Trophoblast cell (in vitro differentiated cells and primary cell): ENCODE results near the gene CADM2.
"Not testable (repeated sequence)": the region's sequence is repeated elsewhere in the genome, so short reads cannot be mapped to it uniquely, and the experiment has no call there.

Experiments used
- DNase-seq, 2 donors: peaks; one replicate each; pipeline ENCODE4 v3.0.0-alpha.2; 2016
- H2AFZ ChIP-seq: 2 replicates; pipeline ENCODE4 v1.6.1; 2013; ENCODE audit warnings: low read length, moderate library complexity, mild to moderate bottlenecking; ENCODE audit not compliant: insufficient read depth, poor library complexity
- H2AK5ac ChIP-seq: 2 replicates; pipeline ENCODE4 v1.6.1; 2013; ENCODE audit warnings: mild to moderate bottlenecking, low read length
- H2BK120ac ChIP-seq: 2 replicates; pipeline ENCODE4 v1.6.1; 2013; ENCODE audit warnings: low read length, mild to moderate bottlenecking, moderate library complexity; ENCODE audit not compliant: insufficient read depth, poor library complexity
- H2BK12ac ChIP-seq: 2 replicates; pipeline ENCODE4 v1.6.1; 2013; ENCODE audit warnings: mild to moderate bottlenecking, low read length, moderate library complexity
- H2BK5ac ChIP-seq: 2 replicates; pipeline ENCODE4 v1.6.1; 2013; ENCODE audit warnings: low read length, low read depth, moderate library complexity, mild to moderate bottlenecking; ENCODE audit not compliant: poor library complexity
- H3K14ac ChIP-seq: 2 replicates; pipeline ENCODE4 v1.6.1; 2013; ENCODE audit warnings: mild to moderate bottlenecking, low read length
- H3K18ac ChIP-seq: 2 replicates; pipeline ENCODE4 v1.6.1; 2013; ENCODE audit warnings: mild to moderate bottlenecking, low read length
- H3K23ac ChIP-seq: 2 replicates; pipeline ENCODE4 v1.6.1; 2013; ENCODE audit warnings: low read length
- H3K27ac ChIP-seq: 2 replicates; pipeline ENCODE4 v1.5.1; 2013; ENCODE audit warnings: low read depth, mild to moderate bottlenecking, inconsistent platforms, low read length, moderate library complexity
- H3K27me3 ChIP-seq: 2 replicates; pipeline ENCODE4 v1.6.1; 2013; ENCODE audit warnings: inconsistent platforms, mild to moderate bottlenecking, low read length, moderate library complexity; ENCODE audit not compliant: insufficient read depth
- H3K36me3 ChIP-seq, 2 experiments: 1 replicate in 1 of 2; 2 replicates in 1 of 2; pipeline ENCODE4 v1.6.1; 2013; ENCODE audit warnings: low read length in 2 of 2, mild to moderate bottlenecking in 2 of 2, moderate library complexity in 1 of 2; ENCODE audit not compliant: insufficient read depth in 2 of 2, control insufficient read depth in 1 of 2
- H3K4ac ChIP-seq: 2 replicates; pipeline ENCODE4 v1.6.1; 2013; ENCODE audit warnings: low read depth, mild to moderate bottlenecking, low read length, moderate library complexity
- H3K4me1 ChIP-seq, 2 experiments: 1 replicate in 1 of 2; 2 replicates in 1 of 2; pipeline ENCODE4 v1.6.1; 2013; ENCODE audit warnings: low read length in 2 of 2, mild to moderate bottlenecking in 2 of 2, moderate library complexity in 1 of 2; ENCODE audit not compliant: insufficient read depth in 2 of 2, control insufficient read depth in 1 of 2
- H3K4me2 ChIP-seq: 2 replicates; pipeline ENCODE4 v1.6.1; 2013; ENCODE audit warnings: inconsistent platforms, mild to moderate bottlenecking, low read length, moderate library complexity
- H3K4me3 ChIP-seq: 2 replicates; pipeline ENCODE4 v1.5.1; 2013; ENCODE audit warnings: mild to moderate bottlenecking, low read depth, low read length, inconsistent platforms
- H3K79me1 ChIP-seq: one replicate; pipeline ENCODE4 v1.6.1; 2013; ENCODE audit warnings: low read length
- H3K79me2 ChIP-seq: 2 replicates; pipeline ENCODE4 v1.6.1; 2013; ENCODE audit warnings: low read length, mild to moderate bottlenecking; ENCODE audit not compliant: control insufficient read depth, insufficient read depth, poor library complexity
- H3K9ac ChIP-seq: 2 replicates; pipeline ENCODE4 v1.6.1; 2013; ENCODE audit warnings: mild to moderate bottlenecking, low read length
- H3K9me3 ChIP-seq: 2 replicates; pipeline ENCODE4 v1.6.1; 2013; ENCODE audit warnings: low read depth, mild to moderate bottlenecking, control low read depth, inconsistent platforms, low read length; ENCODE audit not compliant: insufficient read depth
- H4K12ac ChIP-seq: 2 replicates; pipeline ENCODE4 v1.6.1; 2013; ENCODE audit warnings: low read depth, mild to moderate bottlenecking, low read length, moderate library complexity
- H4K8ac ChIP-seq: 2 replicates; pipeline ENCODE4 v1.6.1; 2013; ENCODE audit warnings: low read depth, mild to moderate bottlenecking, low read length, moderate library complexity
- H4K91ac ChIP-seq: one replicate; pipeline ENCODE4 v1.6.1; 2013; ENCODE audit warnings: low read depth, mild to moderate bottlenecking, low read length, moderate library complexity
- WGBS: extraction: QIAGEN DNeasy Blood & Tissue Kit; methylation state at CpG from one replicate; pipeline ENCODE4 v1.1.7; 2013; ENCODE audit warnings: missing lambda C conversion rate; ENCODE audit not compliant: insufficient read length, insufficient coverage; ENCODE audit errors: extremely low coverage; 5-methylcytosine and 5-hydroxymethylcytosine counted together

CADM2 gene

GRCh38 chr3:85708325-85708724 lies 749.5 kb downstream of the CADM2 start:
- H3K79me2 ChIP-seq, H2BK120ac ChIP-seq, H3K4ac ChIP-seq, H2AK5ac ChIP-seq, H3K4me1 ChIP-seq, H3K18ac ChIP-seq, H2BK5ac ChIP-seq, H3K36me3 ChIP-seq, H4K12ac ChIP-seq, H3K14ac ChIP-seq, H2BK12ac ChIP-seq, H3K9me3 ChIP-seq, H2AFZ ChIP-seq, H3K79me1 ChIP-seq, H3K9ac ChIP-seq, H3K27me3 ChIP-seq, H3K23ac ChIP-seq, H3K27ac ChIP-seq, DNase-seq, H4K91ac ChIP-seq, H3K4me3 ChIP-seq, H4K8ac ChIP-seq, H3K4me2 ChIP-seq: not testable (repeated sequence)
- no CpG with 5 or more reads among the region's 1 CpG for WGBS

GRCh38 chr3:85709346-85709892 lies 750.6 kb downstream of the CADM2 start:
- no peak overlapping the region for H3K4ac ChIP-seq
- no peak overlapping the region for H3K4me2 ChIP-seq
- H3K4me3 ChIP-seq = no peak overlapping the region
- H3K4me1 ChIP-seq = no peaks in the 10 kb centered on the region
- no peaks in the 10 kb centered on the region for H3K36me3 ChIP-seq
- H2AFZ ChIP-seq = no peak overlapping the region
- no peak overlapping the region for H4K12ac ChIP-seq
- no peak overlapping the region for H2BK12ac ChIP-seq
- no peak for DNase-seq
- no peak overlapping the region for H3K14ac ChIP-seq
- H4K91ac ChIP-seq = no peak overlapping the region
- no peaks in the 10 kb centered on the region for H3K9me3 ChIP-seq
- H4K8ac ChIP-seq = no peak overlapping the region
- H3K9ac ChIP-seq = no peak overlapping the region
- H2BK5ac ChIP-seq = no peak overlapping the region
- H3K79me1 ChIP-seq = no peaks in the 10 kb centered on the region
- H2BK120ac ChIP-seq = no peak overlapping the region
- no peaks in the 10 kb centered on the region for H3K27me3 ChIP-seq
- H3K79me2 ChIP-seq = no peaks in the 10 kb centered on the region
- no peak overlapping the region for H3K18ac ChIP-seq
- no CpG with 5 or more reads among the region's 2 CpGs for WGBS
- no peak overlapping the region for H2AK5ac ChIP-seq
- H3K27ac ChIP-seq = no peak overlapping the region
- no peak overlapping the region for H3K23ac ChIP-seq

GRCh38 chr3:85710490-85710889 lies 751.7 kb downstream of the CADM2 start:
- no peak overlapping the region for H2AK5ac ChIP-seq
- H3K4me1 ChIP-seq = no peaks in the 10 kb centered on the region
- no peak for DNase-seq
- no peaks in the 10 kb centered on the region for H3K36me3 ChIP-seq
- no peak overlapping the region for H2BK5ac ChIP-seq
- no CpG with 5 or more reads among the region's 2 CpGs for WGBS
- H3K23ac ChIP-seq = no peak overlapping the region
- no peak overlapping the region for H3K9ac ChIP-seq
- H3K18ac ChIP-seq = no peak overlapping the region
- H4K12ac ChIP-seq = no peak overlapping the region
- no peaks in the 10 kb centered on the region for H3K27me3 ChIP-seq
- no peak overlapping the region for H2BK120ac ChIP-seq
- no peak overlapping the region for H4K91ac ChIP-seq
- H2AFZ ChIP-seq = no peak overlapping the region
- no peak overlapping the region for H3K14ac ChIP-seq
- H3K4ac ChIP-seq = no peak overlapping the region
- H3K79me1 ChIP-seq = no peaks in the 10 kb centered on the region
- H2BK12ac ChIP-seq = no peak overlapping the region
- H3K4me2 ChIP-seq = no peak overlapping the region
- no peak overlapping the region for H3K27ac ChIP-seq
- H3K9me3 ChIP-seq = no peaks in the 10 kb centered on the region
- H3K79me2 ChIP-seq = no peaks in the 10 kb centered on the region
- no peak overlapping the region for H4K8ac ChIP-seq
- no peak overlapping the region for H3K4me3 ChIP-seq

- no peak overlapping the region for H4K12ac ChIP-seq
- H3K79me2 ChIP-seq = no peaks in the 10 kb centered on the region
- no peak overlapping the region for H4K8ac ChIP-seq
- H2BK120ac ChIP-seq = no peak overlapping the region
- no peak overlapping the region for H3K9ac ChIP-seq
- no peak overlapping the region for H3K4ac ChIP-seq
- H3K4me1 ChIP-seq = no peaks in the 10 kb centered on the region
- H3K4me3 ChIP-seq = peak overlapping the region; percentile 2
- DNase-seq = no peak
- no peak overlapping the region for H3K4me2 ChIP-seq
- peaks cover 5% of the 10 kb centered on the region for H3K9me3 ChIP-seq
- no peak overlapping the region for H3K23ac ChIP-seq
- H2AFZ ChIP-seq = no peak overlapping the region
- H3K27me3 ChIP-seq = no peaks in the 10 kb centered on the region
- WGBS = no CpG with 5 or more reads among the region's 10 CpGs
- no peak overlapping the region for H3K14ac ChIP-seq
- no peak overlapping the region for H2AK5ac ChIP-seq
- H2BK12ac ChIP-seq = no peak overlapping the region
- no peak overlapping the region for H4K91ac ChIP-seq
- no peaks in the 10 kb centered on the region for H3K79me1 ChIP-seq
- no peaks in the 10 kb centered on the region for H3K36me3 ChIP-seq
- H3K27ac ChIP-seq = no peak overlapping the region
- no peak overlapping the region for H3K18ac ChIP-seq
- no peak overlapping the region for H2BK5ac ChIP-seq
Observed at GRCh38 chr3:85721409-85722145, 762.8 kb downstream of the CADM2 start.
